Measurements from ENCODE around the gene LRRC53.

Gene LRRC53

DNA sequence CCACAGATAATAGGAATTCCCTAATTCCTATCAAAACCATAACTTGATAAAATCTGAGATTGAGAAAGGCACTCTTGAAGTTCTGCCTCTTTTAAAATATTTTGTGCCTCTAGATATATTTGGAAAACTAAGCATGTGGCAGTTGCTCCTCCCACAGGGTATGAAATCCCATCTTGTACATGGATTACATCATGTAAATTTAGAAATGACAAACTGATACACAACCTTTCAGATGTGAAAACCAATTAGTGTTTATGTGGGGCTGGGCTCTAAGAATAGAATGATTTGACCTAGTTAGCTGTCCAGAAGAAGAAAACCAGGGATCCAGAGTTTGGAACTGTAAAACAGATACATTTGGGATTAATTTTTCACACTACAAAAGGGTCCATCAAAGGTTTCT, 15.7 kb downstream of the LRRC53 start:
- no peak for DNase-seq (ENCODE audit: low read depth in 2 of 2)

DNA sequence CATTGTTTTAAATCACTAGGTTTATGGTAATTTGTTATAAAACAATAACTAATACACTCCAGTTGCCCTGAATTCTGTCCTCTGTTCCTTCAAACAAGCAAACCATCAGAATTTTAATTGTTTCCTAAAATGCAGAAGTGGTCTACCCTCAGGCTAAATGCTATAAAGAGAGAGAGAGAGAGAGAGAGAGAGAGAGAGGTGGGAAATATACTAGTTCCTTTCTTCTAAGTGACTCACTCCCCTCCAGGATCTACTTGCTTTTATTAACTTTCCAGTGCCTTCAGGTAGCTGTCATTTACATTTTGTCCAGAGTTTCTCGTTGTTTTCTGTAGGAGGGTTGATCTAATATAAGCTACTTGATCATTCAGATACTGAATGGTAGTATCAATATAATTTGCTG, 26.4 kb downstream of the LRRC53 start:
- no peak for DNase-seq (ENCODE audit: low read depth in 2 of 2)

DNA sequence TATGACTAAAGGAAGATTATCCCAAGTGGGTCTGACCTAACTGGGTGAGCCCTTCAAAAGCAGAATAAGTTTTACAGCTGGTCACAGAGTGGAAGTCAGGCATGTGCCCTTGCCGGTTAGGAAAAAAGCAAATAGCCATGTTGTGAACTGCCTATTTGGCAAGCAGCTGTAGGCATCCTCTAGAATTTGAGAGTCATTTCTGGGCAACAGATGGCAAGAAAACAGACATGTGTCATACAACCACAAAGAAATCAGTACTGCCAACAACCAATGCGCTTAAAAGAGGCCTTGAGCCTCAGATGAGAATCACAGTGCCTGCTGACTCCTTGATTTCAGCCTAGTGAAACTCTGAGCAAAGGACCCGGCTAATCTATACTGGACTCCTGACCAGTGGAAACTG, 26.8 kb downstream of the LRRC53 start:
- no peak for DNase-seq (ENCODE audit: low read depth in 2 of 2)

DNA sequence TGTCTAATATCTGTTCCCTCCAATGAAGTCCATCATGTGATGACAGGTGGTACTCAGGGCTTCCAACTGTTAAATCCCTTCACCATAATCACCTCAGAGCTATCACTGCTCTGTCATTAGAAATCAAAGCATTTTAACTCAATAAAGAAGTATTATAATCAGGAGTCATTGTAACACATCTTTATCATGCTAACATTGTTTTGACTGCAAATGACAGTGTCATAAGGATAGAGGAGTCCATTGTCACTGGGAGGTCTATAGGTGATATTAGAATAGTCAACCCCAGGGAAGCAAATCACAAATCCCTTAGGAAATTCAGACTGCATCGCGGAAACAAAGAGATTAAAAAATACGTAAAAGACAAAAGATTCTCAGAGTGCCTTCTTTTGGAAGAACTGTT, 30.8 kb downstream of the LRRC53 start:
- DNase-seq (ENCODE audit: low read depth in 2 of 2), result no peak

DNA sequence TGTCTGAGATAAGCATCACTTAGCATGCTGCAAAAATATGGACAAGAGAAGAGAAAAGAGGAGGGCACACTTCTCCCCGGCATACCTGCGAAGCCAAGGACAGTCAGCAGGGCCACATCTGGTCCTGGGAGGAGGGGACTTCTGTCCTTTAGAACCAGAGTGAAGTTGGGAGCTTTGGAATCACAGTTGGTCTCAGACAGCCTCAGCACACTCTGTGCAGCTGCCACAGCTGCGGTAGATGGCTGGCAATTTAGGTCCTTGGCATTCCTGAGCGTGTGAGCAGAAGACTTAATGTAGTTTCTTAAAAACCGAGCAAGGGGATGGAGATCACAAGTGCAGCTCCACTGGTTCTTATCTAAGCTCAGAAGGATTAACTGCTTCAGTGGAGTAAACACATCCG, 32.3 kb downstream of the LRRC53 start:
- no peak for DNase-seq (ENCODE audit: low read depth in 2 of 2)

DNA sequence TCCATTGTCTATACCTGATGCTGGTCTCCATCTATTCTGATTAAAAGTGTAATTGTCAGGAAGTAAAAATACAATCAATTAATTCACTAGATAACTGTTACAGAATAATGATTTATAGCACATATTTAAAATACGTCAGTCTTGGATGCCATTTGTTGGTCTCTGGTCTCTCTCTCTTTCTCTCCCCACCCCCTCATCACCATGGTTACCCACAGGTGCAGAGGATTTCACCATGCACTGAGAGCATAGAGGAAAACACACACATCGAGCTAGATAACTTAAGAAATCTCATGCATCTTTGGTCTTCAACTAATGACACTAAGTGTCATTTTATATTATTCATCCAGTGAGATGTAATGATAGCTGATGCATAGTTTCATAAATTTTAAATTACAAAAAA, 33.4 kb downstream of the LRRC53 start:
- DNase-seq (ENCODE audit: low read depth in 2 of 2), result no peak

DNA sequence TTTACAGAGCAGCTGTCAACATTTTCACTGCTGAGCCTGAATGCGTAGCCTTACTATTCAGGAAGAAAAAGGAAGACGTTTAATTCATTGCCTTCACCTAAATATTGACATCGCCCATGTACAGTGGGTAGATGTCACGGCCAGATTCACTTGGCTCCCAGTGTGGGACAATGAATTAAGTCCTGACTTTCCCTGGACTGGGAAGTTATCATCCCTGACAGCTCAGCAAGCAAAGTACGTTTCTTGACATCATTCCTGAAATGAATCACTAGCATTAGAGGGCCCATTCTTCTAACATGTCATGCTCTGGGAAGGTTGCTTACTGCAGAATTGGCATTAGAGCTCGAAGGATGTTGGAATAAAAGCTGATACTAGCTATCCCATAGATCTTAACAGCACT, 37.8 kb downstream of the LRRC53 start:
- DNase-seq (ENCODE audit: low read depth in 2 of 2), result no peak

DNA sequence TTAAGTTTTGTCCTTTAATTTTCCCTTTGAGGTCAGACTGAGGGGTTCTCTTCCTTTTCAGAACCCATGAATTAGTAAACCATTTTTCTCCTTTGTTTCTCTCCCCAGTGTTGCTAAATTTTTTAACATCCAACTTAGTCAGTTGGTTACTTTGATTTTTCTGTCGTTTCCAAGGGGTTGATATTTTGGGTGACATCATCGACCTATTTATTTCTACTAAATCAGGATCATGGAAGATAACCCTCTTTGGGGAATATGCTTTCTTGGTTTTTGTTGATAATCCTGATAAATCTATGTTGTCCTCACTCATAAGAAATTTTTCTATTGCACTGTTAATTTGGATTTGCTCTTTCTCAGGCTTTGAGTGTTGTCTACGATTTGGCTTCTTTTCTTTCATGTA, 40.9 kb downstream of the LRRC53 start:
- DNase-seq (ENCODE audit: low read depth in 2 of 2), result no peak

DNA sequence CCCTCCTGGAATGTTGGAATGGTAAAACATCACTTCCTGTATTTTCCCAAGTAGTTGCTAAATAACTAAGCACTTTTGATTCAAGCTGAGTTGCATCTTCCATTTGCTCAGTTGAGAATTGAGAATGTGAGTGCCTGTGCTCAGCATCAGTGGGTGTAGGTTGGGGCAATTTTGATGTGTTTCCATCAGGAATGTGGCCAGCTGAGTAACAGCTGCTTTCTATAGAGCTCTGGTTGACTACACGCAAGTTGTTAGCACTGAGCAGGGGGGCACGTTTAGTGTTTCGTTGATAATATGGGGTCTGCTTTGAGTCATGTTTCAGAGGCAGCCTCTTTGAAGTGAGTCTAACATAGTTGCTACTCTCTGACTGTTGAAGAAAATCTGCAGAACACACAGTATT, 41.5 kb downstream of the LRRC53 start:
- DNase-seq (ENCODE audit: low read depth in 2 of 2), result no peak

DNA sequence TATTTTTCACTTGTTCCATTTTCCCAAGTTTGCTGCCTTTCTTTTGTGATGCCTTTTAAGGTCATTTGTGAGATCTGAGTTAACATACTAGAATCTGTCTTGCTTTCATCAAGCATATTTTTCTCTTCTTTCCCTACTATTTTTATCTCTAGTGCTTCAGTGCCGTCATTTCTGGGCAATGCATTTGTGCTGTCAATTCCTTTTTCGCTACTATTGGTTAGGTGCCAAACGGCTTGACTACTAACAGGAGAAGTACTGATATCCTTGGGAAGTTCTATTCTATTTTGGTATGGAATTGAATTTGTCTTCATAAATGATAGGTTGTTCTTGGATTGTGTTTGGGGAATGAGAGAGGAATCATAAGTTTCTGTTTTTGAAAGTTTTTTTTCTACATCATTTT, 42.2 kb downstream of the LRRC53 start:
- DNase-seq (ENCODE audit: low read depth in 2 of 2), result no peak

DNA sequence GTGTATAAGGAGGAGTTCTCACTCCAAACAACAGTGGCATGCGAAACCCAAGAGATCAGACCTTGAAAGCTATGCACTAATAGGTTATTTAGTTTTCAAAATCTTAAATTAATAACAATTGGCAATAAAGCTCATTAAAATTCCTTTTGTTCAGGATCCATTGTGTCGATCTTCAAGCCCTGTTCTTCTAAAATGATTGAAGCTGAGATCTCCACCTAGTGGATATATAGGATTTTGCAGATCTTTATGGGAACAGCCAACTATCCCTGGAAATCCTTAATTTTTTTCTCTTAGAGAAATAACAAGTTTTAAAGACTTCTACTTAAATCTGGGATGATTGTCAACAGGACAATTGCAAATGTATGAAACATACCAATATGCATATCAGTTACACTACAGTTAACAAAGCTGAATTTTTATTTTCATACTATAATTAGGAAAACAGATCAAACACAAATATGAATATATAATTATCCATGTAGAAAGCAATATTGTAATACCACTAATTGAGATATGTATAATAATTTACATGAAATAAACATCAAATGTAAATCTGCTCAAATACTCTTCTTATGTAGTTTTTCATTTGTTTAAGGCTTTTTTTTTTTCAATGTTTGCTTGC, 43.3 kb downstream of the LRRC53 start:
- no peak for DNase-seq (ENCODE audit: low read depth in 2 of 2)

DNA sequence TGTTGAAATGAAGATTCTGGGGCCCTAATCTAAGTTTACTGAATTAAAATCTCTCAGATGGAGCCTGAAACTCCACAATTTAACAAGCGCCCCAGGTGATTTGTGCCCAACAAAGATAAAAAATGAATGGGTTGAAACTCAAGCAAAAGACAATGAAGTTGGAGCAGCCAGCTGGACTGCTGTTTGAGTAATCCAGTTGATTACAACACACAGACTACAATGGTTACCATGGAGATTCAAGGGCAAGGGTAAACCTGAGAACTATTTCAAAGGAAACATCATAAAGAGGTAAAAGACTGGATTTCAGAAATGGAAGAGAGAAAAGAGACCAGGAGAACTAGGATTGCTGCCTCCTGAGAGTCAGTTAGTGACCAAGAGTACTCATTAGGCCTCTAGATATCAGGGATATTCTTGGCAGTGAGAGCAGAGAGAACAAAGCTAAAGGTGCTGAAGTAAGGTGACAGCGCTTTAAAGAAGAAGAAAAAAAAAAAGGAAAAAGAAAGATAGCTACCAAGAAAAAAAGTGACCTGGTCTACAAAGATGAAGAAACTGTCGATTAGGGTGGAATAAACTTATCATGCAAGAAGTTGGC, 44.5 kb downstream of the LRRC53 start:
- no peak for DNase-seq (ENCODE audit: low read depth in 2 of 2)

DNA sequence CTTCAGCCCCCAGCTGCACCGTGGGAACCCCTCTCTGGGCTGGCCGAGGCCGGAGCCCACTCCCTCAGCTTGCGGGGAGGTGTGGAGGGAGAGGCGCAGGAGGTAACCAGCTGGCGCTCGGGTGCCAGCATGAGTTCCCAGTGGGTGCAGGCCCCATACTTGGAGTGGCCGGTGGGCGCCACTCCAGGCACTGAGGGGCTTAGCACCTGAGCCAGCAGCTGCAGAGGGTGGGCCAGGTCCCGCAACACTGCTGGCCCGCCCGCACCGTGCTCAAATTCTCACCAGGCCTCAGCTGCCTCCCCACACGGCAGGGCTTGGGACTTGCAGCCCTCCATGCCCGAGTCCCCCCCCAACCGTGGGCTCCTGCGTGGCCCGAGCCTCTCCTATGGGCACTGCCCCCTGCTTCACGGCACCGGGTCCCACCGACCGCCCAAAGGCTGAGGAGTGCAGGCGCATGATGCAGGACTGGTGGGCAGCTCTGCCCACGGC, 47.2 kb downstream of the LRRC53 start:
- DNase-seq (ENCODE audit: low read depth in 2 of 2), result no peak

DNA sequence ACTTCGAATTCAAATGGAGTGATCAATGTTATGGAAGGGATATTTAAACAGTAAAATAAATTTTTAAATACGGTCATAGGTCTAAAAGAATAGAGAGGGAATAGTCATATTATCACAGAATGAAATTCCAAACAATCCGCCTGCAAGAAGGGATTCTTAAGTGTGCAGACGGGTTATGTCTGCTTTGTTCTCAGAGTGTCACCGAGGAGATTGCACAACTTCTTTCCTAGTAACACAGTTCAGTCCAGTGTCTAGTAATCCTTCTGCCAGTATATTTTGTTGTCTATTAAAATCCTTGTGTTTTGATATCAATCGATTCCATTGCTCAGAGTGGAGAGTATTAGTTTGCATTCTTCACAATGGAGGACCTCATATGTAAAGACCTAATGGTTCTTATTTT, 48.4 kb downstream of the LRRC53 start:
- no peak for DNase-seq (ENCODE audit: low read depth in 2 of 2)

DNA sequence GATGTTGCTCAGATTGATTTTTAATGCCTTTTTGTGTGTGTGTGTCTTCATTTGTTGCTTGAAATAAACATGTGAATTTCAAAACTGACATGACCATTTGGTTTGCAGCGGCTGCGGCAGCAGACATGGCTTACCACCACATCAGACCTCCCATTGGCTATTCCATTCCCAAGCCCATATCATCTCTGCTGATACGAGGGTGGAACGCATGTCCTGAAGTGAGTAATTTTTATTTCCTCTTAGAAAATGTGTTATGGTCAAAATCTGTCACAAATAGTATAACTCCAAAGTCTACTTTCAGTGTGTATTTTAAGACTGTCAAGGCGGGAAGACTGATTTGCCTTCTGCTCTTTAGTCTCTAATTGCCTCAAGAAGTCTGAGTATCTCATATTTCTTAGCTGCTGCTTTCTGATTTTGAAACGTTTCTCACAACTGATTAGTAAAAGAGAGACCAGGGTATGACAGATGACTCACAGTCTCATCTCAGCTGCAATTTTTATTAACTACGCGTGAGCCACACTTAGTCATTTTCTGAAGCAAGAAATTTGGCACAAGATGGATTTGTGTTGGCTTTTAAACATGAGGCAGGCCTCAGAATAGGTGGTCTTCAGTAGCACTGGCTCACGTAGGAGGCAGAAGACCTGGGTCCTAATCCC, 49.0 kb downstream of the LRRC53 start:
- DNase-seq (ENCODE audit: low read depth in 2 of 2), result no peak

DNA sequence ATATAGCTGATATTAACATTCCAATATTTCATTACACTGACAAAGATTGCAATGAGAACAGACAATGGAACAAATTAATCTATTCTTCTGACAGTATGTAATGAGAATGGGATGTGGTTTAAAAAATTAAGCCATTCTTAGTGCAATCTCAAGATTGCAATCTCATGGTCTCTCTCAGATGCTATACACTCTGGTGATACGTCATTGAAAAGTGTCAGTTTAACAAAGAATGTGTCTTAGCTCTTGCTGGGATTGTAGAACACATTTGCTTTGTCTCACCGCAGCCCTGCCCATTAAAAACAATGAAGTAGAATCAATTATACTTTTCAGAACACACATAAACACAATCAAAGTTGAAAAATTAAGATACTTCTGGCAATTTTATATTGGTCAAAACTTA, 55.2 kb downstream of the LRRC53 start:
- no peak for DNase-seq (ENCODE audit: low read depth in 2 of 2)

DNA sequence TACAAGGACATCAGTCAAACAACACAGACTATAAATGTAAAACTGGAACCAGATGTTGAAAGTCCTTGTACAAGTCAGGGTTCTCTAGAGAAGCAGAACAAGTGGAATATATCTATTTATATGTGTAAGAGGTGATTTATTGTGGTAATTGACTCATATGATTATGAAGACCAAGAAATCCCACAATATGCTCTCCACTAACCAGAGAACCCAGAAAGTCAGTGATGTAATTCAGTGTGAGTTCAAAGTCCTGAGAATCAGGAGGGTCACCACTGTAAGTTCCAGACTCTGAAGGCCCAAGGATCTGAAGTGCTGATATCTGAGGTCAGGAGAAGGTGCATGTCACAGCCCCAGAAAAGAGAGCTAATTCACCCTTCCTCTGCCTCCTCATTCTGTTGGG, 57.0 kb downstream of the LRRC53 start:
- DNase-seq (ENCODE audit: low read depth in 2 of 2), result no peak

DNA sequence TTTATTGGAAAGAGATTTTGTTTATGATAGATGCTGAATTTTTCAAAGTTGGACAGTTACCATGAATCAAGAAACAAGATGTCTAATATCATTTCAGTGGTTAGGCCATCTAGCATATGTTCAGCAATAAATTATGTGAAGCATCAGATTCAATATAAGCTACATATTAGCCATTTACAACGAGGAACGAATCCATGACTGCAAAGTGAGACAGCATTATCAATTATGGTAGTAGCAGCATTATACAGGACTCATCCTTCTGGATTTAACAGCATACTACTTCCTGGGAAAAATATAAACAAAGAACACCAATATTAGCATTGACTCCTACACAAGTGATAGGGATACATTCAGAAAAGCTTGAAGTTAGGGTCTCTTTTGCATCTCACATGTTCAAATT, 59.1 kb downstream of the LRRC53 start:
- DNase-seq (ENCODE audit: low read depth in 2 of 2), result no peak

DNA sequence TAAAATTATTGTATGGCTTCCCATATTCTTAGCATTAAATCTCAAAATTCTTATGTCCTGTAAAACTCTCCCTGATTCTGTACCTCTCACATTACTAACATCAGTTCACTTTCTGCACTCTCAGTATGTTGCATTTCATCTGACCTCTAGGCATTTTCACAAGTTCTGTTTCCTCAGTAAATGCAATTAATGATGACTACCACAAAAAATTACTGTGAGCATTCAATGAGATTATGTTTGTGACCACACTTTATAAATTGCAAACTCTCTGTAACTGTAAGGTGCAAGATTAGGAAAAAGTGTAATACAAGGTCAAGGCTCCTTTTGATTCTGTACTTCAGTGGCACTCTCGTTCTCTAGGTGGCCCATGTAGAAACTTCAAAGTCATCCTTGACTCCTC, 60.4 kb downstream of the LRRC53 start:
- DNase-seq (ENCODE audit: low read depth in 2 of 2), result no peak

DNA sequence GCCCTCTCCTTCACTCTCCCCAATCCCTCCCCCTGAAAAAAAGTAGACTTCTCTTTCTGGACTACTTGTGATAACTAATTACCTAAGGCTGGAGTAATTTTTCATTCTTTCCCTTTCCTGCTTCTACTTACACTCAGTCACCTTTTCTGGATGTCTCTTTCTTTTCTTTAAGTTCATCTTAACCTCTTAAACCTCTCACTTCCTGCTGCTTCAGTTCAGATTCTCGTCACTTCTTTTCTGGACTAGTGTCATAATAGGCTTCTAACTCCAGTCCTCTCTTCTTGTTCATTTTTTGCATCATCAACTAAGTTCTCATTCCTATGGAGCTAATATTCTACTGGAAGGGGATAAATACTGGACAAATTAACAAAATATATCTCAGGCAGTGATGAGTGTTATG, 75.4 kb downstream of the LRRC53 start:
- no peak for DNase-seq (ENCODE audit: low read depth in 2 of 2)

DNA sequence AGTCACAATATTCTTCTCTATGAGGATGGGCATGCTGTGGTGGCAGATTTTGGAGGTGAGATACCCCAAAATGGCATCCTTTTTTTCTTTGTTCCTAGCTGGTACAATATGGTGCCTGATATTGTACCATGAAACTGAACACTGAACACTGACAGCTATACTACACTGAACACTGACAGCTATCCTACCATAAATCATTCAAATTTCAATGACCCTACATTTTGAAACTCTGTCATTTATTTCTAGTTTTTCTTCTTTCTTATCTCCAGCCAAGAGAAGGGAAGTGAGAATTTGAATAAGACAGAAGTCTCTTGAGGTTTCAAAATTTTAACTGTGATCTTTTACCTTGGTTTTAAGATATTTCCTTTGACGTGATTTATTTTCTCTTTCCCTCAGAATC, 76.3 kb downstream of the LRRC53 start:
- DNase-seq (ENCODE audit: low read depth in 2 of 2), result no peak

DNA sequence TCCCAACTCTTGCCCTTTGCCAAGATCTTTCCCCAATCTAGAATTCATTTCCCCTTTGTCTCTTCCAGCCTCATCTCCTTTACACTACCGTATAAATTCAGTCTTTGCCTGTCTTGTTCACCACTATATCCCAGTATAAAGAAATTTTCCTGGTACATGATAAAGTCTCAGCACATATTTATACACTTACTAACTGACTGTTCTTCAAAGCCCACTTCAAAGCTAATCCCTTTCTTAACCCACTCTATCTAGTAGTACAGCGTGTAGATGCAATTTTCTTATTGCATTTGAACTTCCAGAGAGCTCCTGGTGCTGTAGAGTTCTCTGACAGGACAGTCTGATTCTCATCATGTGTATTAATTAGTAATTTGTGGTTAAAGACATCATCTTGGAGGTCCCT, 78.1 kb downstream of the LRRC53 start:
- no peak for DNase-seq (ENCODE audit: low read depth in 2 of 2)

DNA sequence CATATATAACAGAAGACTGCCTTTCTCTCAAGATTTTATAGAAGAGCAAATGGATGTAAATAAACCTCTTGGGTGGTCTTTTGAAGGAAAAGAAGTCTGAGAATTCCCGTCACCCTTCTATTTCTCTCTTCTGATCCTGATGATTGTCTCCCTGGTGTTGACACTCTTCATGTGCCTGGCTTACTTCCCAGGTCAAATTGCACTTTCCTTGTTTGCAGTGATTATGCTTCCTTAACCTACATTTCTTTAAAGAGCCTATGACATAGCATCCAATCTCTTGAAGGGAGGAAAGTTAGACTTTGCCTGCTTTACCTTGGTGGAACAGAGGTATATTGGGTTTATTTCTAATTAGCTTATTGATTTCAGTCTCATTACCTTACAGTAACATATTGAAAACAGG, 80.1 kb downstream of the LRRC53 start:
- DNase-seq (ENCODE audit: low read depth in 2 of 2), result no peak

DNA sequence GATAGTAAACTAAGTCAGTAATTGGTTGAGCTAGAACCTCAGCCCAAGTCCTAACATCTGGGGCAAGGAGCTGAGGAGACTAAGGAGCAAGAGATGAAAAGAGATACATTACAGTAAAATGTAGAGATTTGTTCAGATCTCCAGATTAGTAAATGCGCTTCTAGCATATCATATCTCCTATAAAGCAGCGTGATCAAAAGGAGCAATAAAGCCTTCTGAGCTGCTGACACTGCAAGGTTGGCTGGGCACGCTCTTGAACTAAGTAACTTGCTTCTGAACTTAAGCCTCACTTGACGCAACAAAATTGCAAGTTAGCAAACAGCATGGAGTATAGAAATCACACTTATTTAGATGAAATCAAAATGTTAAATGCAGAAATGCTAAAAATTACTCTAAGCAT, 80.9 kb downstream of the LRRC53 start:
- no peak for DNase-seq (ENCODE audit: low read depth in 2 of 2)

Data from stimulated activated CD8-positive, alpha-beta memory T cell treated with anti-CD3 and anti-CD28 coated beads, Interleukin-15, amount 100 ng/mL, for 4 hours (primary cell).